ENCODE data around the gene ZNF513.

The ZNF513 gene

DNA sequence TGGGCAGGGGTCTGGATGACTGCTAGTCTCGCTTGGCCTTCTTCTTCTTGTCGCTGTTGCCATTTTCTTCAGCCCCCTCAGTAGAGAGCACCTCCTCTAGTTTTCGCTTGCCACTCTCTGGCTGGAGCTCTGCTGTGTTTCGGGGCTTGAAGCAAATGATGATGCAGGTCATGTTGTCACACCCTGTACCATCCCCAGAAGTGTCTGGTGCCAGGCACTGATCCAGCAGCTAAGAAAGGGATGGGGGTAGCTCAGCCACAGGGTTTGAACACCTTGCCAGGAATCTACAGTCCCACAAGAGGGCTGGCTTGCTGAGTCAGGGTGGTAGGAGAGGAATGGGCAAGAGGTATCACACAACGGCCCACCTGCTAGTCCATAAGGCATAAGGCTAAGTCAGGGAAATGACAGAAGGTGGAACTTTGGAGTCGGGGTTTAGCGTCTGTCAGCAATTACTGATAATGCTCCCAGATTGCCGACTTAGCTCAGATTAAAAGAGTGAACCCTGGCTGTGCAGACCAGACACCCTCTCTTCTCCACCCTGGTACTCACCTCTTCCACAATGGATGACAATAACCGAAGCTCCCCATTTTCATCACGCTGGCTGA is 1.1 kb upstream of the ZNF513 start:
- no peak for DNase-seq

DNA sequence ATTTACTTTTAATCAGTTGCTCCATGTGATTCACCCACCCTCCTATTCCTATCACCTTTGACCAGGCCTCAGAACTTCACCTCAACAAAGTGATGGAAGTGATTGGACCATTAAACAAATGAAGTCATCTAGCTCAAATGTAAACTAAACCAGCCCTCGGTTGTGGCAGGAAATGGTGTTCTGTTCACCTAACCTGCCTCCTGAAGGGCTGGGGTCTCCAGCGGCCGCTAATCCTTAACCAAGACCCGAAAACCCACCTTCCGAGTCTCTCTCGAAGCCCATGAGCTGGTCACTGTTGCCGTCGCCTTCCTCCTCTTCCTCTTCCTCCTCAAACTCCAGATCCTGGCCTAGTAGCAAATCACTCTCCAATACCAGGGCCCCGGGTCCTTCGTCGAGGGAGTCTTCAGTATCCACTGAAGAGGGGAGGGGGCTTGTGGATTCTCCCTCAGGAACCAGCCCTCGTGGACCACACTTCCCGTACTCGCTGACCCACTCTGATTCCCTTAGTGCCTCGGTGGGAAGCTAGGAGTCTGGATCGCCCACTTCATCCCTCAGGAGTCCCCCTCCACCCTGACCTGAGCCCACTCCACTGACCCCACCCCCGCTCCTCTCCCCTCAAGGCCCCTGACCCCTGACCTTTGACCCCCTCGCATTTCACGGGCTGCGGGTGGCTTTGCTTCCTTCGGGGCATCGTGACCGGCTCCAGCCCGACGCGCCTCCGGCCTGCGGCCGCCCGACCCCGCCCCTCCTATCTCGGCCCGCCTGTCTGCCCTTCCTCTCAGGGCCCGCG is 503 bp downstream of the ZNF513 start:
- DNase-seq = peak; percentile 48 to 88

GRCh38 chr2:27379383-27379835 is 1.1 kb downstream of the ZNF513 start:
- no peak for DNase-seq

DNA sequence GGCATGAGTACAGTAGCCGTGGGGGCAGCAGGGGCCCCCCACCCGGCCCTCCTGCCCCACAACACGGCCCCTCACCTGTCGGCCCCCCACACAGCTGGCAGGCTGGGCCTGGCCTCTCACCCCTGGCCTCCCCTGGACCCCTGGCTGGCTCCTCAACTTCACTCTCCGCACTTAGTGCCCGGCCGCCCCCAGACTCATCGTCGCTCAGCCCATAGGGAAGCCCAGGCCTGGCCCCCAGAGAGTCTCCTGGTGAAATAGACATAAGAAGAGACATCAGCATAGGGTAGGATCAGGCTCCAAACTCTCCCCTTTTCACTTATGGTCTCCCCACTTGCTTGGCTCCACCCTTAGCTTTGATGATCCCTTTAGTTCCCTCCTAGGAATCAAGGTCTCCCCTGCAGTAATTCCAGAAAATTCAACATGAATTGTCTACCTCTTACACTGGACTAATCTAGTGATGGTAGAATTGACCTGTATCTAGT is 1.7 kb downstream of the ZNF513 start:
- no peak for DNase-seq

GRCh38 chr2:27378096-27378808 is 2.3 kb downstream of the ZNF513 start:
- DNase-seq = no peak

GRCh38 chr2:27377618-27378095 is 2.9 kb downstream of the ZNF513 start:
- DNase-seq = no peak

DNA sequence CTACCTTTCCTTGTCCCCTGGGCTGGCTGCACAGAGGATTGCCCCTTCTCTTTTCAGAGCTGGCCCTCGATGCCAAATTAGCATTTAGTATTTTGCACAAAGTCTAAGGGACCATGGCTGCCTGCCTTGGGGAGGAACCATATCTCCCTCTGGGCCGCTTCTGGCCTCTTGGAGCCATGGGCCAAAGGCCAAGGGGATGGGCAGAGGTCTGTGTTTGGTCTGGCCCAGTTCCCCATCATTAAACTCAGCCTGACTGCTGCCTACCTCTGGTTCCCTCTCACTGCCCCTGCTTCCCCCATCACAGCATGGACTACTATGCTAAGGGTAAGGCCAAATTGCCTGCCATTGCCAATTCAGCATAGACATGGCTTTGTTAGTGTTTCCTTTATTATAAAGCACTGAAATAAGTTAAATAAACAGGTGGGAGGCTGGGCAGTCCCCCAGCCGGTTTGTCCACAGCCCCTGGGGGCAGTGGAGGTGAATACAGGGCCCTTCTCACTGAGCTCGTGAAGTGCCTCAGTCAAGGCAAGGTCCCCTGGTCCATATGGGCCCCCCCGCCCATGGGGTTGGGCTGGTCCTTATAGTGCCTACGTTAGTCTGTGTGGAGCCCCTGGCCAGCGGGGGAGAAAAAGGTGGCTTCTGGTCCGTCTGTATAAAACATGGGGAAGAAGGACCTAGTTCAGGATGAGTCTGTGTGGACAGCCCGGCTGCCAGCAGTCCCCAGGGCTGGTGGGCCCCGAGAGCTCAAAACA is 3.5 kb downstream of the ZNF513 start:
- no peak for DNase-seq

GRCh38 chr2:27376151-27376865 is 4.2 kb downstream of the ZNF513 start:
- no peak for DNase-seq

DNA sequence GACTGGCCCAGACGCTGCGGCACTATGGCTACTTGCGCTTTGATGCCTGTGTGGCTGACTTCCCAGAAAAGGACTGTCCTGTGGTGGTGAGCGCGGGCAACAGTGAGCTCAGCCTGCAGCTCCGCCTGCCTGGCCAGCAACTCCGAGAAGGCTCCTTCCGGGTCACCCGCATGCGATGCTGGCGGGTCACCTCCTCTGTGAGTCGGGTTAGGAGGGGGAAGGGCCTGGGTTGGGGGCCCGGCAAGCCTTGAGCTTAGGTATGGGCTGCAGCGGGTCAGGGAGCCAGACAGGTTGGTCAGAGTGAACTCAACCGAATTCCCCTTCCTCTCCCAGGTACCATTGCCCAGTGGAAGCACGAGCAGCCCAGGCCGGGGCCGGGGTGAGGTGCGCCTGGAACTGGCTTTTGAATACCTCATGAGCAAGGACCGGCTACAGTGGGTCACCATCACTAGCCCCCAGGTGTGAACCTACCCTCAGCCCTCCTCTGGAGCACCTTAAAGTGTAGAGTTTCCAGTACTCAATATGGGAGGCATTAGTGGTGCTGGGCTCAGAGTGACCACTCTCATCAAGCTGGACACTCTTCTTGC is 4.9 kb downstream of the ZNF513 start:
- no peak for DNase-seq

DNA sequence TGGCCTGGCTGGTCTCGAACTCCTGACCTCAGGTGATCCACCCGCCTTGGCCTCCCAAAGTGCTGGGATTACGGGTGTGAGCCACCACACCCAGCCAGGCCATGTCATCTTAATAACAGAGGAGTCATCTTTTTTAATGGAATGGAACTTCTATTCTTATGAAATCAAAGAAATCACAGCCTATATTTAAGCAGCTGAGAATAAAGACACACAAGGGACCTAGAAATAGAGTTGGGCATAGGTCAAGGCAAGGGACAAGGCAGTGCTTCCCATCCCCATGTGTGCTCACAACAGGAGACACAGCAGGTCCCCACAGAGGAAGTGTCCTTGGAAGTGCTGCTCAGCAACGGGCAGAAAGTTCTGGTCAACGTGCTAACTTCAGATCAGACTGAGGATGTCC is 7.0 kb downstream of the ZNF513 start:
- DNase-seq = no peak

DNA sequence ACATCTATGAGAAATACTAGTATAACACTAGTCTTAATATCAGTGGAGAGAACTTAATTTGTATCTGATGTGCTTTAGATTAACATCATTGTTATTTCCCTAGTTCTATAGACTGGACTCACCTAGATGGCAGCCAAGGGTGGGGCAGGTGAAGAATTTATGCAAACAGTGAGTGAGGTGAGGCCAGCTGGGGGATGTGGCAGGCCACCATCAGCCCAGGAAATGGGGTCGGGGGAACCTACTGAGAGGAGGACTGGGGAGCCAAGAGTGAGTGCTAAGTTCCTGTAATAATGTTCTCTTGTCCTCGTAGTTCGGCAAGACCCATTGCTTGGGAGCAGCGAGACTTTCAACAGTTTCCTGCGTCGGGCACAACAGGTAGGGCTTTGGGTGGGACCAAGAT is 7.6 kb downstream of the ZNF513 start:
- no peak for DNase-seq

GRCh38 chr2:27370816-27371620 is 9.5 kb downstream of the ZNF513 start:
- no peak for DNase-seq

- DNase-seq = peak; percentile 99
Measured at GRCh38 chr2:27370026-27370815, 10.3 kb downstream of the ZNF513 start, which contains the start of the genes EIF2B4 and SNX17. EIF2B4 (minus strand) TSS chr2:27370338; CDS start chr2:27370314, 24 bp downstream. SNX17 (plus strand) TSS chr2:27370616; CDS start chr2:27370744, 128 bp downstream.

DNA sequence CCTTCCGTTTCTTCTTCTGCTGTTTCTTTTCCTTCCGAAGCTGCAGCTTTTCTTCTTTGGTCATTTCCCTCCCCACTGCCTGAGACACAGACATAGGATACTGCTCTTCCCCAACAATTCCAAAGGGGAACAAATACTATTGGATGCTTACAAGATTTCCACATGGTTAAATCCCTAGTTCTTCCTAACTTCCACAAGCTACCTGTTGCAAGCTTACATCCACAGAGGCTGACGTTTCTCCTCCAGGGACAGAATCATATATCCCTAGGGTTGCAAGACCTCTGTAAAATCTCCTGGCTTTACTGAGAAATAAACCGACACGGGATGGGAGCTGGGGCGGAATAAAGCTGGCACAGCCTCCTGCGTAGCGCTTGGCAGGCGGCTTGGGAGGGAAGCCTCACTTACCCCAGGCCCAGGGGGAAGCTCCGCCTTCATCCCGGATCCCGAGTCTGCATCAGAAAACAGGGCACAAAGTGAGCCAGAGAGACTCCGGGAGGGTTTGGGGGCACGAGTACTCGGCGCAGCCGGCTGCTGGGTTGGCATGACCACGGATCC is 11.0 kb downstream of the ZNF513 start:
- peak in 1 of 2 donors; percentile 57 for DNase-seq

- DNase-seq = no peak
Measured at GRCh38 chr2:27363933-27364332, 16.6 kb downstream of the ZNF513 start.

DNA sequence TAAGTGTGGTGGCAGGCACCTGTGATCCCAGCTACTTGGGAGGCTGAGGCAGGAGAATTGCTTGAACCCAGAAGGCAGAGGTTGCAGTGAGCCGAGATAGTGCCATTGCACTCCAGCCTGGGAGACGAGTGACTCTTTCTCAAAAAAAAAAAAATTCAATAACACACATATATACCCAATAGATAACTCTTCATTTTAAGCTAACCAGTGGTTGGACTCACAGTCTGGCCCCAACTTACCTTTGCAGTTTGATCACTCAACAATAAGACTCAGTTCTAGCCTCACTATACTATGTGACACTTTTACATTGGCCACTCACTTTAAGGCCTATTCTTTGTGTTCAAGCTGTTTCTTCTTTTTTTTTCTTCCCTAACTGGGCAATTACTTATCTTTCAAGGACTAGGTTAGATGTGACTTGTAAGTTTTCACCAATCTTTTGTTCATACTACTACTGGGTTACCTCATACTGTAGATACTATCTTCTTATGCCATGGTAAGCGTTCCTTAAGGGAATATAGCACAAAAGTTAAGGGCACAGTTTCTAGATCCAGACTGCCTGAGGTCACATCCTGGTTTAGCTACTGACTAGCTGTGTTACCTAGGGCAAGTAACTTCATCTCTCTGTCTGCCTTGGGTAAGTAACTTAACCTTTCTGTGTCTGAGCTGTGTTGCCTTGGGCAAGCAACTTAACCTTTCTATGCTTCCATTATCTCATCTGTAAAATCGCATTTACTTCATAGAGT is 17.7 kb downstream of the ZNF513 start:
- DNase-seq = no peak

DNA sequence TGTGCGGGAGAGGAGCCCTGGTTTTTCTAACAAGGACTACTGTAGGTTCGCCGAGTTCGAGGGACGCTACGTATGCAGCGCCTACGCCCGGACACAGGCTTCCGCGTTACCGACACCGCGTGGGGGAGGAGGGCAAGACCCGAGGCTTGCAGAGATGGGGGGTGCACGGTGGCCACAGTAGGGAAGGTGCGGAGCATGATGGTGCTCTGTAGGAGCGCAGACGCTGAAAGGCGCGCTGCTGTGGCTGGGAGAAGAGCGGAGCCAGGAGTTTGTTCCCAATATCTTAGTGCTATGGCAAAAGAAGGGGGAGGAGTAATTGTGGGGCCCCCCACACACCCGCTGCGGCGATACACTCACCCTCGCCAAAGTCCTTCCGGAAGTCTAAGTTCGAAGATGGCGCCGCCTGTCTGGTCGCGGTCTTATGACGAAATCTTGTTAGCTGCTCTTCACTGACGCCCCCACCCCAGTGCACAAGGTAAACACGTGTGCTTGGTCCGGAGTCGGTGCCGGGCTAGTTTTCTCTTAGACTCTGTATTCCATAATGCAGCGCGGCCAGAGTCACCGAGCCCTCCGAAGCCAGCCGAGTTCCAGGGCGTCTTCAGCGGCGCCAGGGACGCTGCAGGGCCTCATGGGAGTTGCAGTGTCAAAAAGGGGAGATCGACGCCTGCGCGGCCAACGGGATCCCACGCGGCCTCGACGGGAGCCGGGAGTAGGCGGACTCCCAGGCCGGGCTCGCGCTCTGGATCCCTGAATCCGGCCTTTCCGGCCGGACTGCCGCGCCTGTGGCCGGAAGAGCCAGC is 24.0 kb downstream of the ZNF513 start, which contains the start of gene GTF3C2:
TSS of gene GTF3C2 (minus strand) at position 383 of the 800 bp plus-strand sequence. CDS start 13,210 bp downstream, outside the sequence.
- peak; percentile 91 to 98 for DNase-seq

GRCh38 chr2:27356056-27356381 is 24.5 kb downstream of the ZNF513 start:
- no peak for DNase-seq

Measured in hippocampal formation (tissue), 2 donors.